Thoracic aorta (tissue), 2 donors: ENCODE data around the gene MYOG. TPM values are rescaled to one million over a fixed set of nuclear protein-coding genes. Genes with fewer than 3 reads are reported as not detected.

Experiments used
- ATAC-seq: fragments of 150-250 bp; one replicate; pipeline ENCODE4 v1.8.0; 2017; ENCODE audit warnings: low read depth; ENCODE audit not compliant: insufficient number of reproducible peaks, low FRiP score
- DNase-seq: peaks from one replicate; pipeline ENCODE4 v3.0.0-alpha.2; 2020; ENCODE audit warnings: low spot score
- H3K27ac ChIP-seq, 2 donors: fragments of 200-600 bp; sonication (generic); 1 replicate in 1 of 2; 2 replicates in 1 of 2; pipeline ENCODE4 v1.5.1; 2016; ENCODE audit warnings: mild to moderate bottlenecking in 2 of 2, moderate library complexity in 2 of 2
- H3K27me3 ChIP-seq: fragments of 200-600 bp; sonication (generic); replicated peaks from 2 replicates; pipeline ENCODE4 v1.6.0; 2016; ENCODE audit warnings: mild to moderate bottlenecking; ENCODE audit not compliant: insufficient read depth
- H3K36me3 ChIP-seq: fragments of 200-600 bp; sonication (generic); one replicate; pipeline ENCODE4 v1.5.1; 2016
- H3K4me1 ChIP-seq, 2 donors: fragments of 200-600 bp; sonication (generic); 1 replicate in 1 of 2; 2 replicates in 1 of 2; pipeline versions ENCODE4 v1.5.1 to v1.6.0; 2016; ENCODE audit warnings: low read depth in 2 of 2, mild to moderate bottlenecking in 1 of 2; ENCODE audit not compliant: control insufficient read depth in 1 of 2
- H3K4me3 ChIP-seq: fragments of 200-600 bp; sonication (generic); 2 replicates; pipeline ENCODE4 v1.5.1; 2016; ENCODE audit warnings: mild to moderate bottlenecking
- H3K9me3 ChIP-seq: fragments of 200-600 bp; sonication (generic); 2 replicates; pipeline ENCODE4 v1.5.1; 2016
- total RNA-seq, 2 donors: library from RNA; depleted of rRNA; stranded (reverse); fragments of >200 nt; gene quantifications; one replicate each; pipeline versions ENCODE4 v1.1.0 to v1.2.3, GENCODE V29; 2016
- TF ChIP-seq, protein P1 (sequence below): fragments of 200-600 bp; sonication (generic); IDR thresholded peaks from one replicate; pipeline ENCODE4 v1.5.1; 2019; ENCODE audit warnings: antibody characterized with exemption

Gene MYOG
- total RNA-seq, 2 donors from 2014 or later = not detected

GRCh38 chr1:203091761-203092330 lies 6.0 kb upstream of the MYOG start:
- Histone ChIP-seq H3K4me1 (no peaks in the 10 kb centered on the region), H3K27ac (no peak overlapping the region), H3K36me3 (no peaks in the 10 kb centered on the region), H3K27me3 (no peaks in the 10 kb centered on the region), H3K9me3 (peaks cover 16% of the 10 kb centered on the region), H3K4me3 (no peak overlapping the region)
- TF ChIP-seq, protein P1, sequence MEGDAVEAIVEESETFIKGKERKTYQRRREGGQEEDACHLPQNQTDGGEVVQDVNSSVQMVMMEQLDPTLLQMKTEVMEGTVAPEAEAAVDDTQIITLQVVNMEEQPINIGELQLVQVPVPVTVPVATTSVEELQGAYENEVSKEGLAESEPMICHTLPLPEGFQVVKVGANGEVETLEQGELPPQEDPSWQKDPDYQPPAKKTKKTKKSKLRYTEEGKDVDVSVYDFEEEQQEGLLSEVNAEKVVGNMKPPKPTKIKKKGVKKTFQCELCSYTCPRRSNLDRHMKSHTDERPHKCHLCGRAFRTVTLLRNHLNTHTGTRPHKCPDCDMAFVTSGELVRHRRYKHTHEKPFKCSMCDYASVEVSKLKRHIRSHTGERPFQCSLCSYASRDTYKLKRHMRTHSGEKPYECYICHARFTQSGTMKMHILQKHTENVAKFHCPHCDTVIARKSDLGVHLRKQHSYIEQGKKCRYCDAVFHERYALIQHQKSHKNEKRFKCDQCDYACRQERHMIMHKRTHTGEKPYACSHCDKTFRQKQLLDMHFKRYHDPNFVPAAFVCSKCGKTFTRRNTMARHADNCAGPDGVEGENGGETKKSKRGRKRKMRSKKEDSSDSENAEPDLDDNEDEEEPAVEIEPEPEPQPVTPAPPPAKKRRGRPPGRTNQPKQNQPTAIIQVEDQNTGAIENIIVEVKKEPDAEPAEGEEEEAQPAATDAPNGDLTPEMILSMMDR = no peak
- ATAC-seq (no peak), DNase-seq (no peak)

GRCh38 chr1:203091199-203091477 lies 5.3 kb upstream of the MYOG start:
- ATAC-seq (no peak), DNase-seq (no peak)
- H3K36me3 ChIP-seq = no peaks in the 10 kb centered on the region
- TF ChIP-seq, protein P1 = no peak
- H3K27me3 ChIP-seq = no peaks in the 10 kb centered on the region
- H3K27ac ChIP-seq = no peak overlapping the region
- H3K4me3 ChIP-seq = no peak overlapping the region
- peaks cover 16% of the 10 kb centered on the region for H3K9me3 ChIP-seq
- H3K4me1 ChIP-seq = no peaks in the 10 kb centered on the region

GRCh38 chr1:203090421-203091198 lies 4.8 kb upstream of the MYOG start:
- Histone ChIP-seq H3K36me3 (no peaks in the 10 kb centered on the region), H3K4me3 (no peak overlapping the region), H3K9me3 (peaks cover 14% of the 10 kb centered on the region), H3K4me1 (no peaks in the 10 kb centered on the region), H3K27ac (no peak overlapping the region), H3K27me3 (no peaks in the 10 kb centered on the region)
- TF ChIP-seq, protein P1 = no peak
- ATAC-seq (no peak), DNase-seq (no peak)

GRCh38 chr1:203089651-203090045 lies 3.8 kb upstream of the MYOG start:
- ATAC-seq = no peak
- peaks cover 5% of the 10 kb centered on the region for H3K9me3 ChIP-seq
- TF ChIP-seq, protein P1 = no peak
- no peak overlapping the region for H3K27ac ChIP-seq
- no peaks in the 10 kb centered on the region for H3K27me3 ChIP-seq
- no peaks in the 10 kb centered on the region for H3K4me1 ChIP-seq
- no peak for DNase-seq
- no peaks in the 10 kb centered on the region for H3K36me3 ChIP-seq
- H3K4me3 ChIP-seq = no peak overlapping the region

DNA sequence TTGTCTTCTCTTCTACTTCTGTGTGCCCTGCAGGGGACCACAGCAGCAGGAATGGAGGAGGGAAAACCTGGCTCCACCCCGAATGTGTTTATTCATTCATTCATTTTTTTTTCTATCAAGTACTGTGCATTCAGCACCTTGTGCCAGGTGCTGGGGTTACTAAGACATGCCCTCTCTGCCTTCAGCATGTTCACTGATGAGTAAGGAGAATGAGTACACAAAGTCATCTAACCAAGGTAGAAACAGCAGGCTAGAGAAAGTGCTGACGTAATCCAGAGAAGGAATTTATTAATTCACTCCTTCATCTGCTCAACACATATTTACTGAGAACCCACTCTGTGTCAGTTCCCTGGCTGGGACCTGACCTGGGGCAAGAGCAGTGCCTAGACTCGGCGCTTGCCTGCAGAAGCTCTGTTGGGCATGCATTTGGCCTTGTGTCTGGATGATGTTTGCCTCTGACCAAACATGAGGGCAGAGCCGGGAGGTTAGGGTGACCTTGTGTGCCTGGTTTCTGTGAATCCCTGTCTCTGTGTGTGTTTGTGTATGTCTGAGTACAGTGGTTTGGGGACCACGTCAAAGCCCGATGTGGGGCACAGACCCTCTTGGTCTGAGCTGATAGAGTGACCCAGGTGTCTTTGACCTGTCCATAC lies 3.3 kb upstream of the MYOG start:
- ATAC-seq (no peak), DNase-seq (no peak)
- H3K27me3 ChIP-seq = no peaks in the 10 kb centered on the region
- no peaks in the 10 kb centered on the region for H3K36me3 ChIP-seq
- H3K4me3 ChIP-seq = no peak overlapping the region
- H3K27ac ChIP-seq = no peak overlapping the region
- TF ChIP-seq, protein P1 = no peak
- no peaks in the 10 kb centered on the region for H3K9me3 ChIP-seq
- no peaks in the 10 kb centered on the region for H3K4me1 ChIP-seq
